GM12878 (cell line): ENCODE results near the gene MACROD2. TPM values are rescaled to one million over a fixed set of nuclear protein-coding genes. Genes with fewer than 3 reads are reported as not detected.

Experiments used
- ATAC-seq: fragments of 200-7000 bp; cut with Tn5 transposase; 3 replicates; pipeline ENCODE4 v1.9.1; 2020; ENCODE audit warnings: mild to moderate bottlenecking, moderate library complexity
- BruUV-seq: library from RNA; stranded (reverse); fragments of 400-500 nt; replicated peaks from 2 replicates; lab custom pipeline; 2021; lab: Mats Ljungman, UMichigan
- CTCF ChIA-PET: fragments of 300-600 bp; sonication (Branson Sonifier 250); formaldehyde crosslinking; extraction: SDS; loops from one replicate; lab custom pipeline; 2021; ENCODE audit warnings: inconsistent platforms; lab: Yijun Ruan, JAX
- POLR2A ChIA-PET: fragments of 350-600 bp; formaldehyde crosslinking; extraction: SDS; loops from one replicate; lab custom pipeline; 2021; ENCODE audit warnings: inconsistent platforms; lab: Charles Lee
- RAD21 ChIA-PET: fragments of 300-600 bp; sonication (Branson Sonifier 250); formaldehyde crosslinking; loops from one replicate; lab custom pipeline; 2023; ENCODE audit warnings: antibody characterized with exemption; ENCODE audit not compliant: unreplicated experiment; lab: Charles Lee
- SMC1A ChIA-PET: fragments of 300-600 bp; sonication (Branson Sonifier 250); formaldehyde crosslinking; loops from one replicate; lab custom pipeline; 2023; ENCODE audit not compliant: unreplicated experiment, uncharacterized antibody; lab: Charles Lee
- DNase-seq: peaks from one replicate; pipeline ENCODE4 v3.0.0-alpha.2; 2011; ENCODE audit warnings: low read depth, low spot score
- FAIRE-seq: peaks from 3 replicates; lab custom pipeline; 2011; peaks lifted over from hg19 to GRCh38; lab: Jason Lieb, UNC
- H2AFZ ChIP-seq: 2 replicates; pipeline ENCODE4 v1.6.0; 2011; ENCODE audit warnings: low read depth, low read length, control low read depth; ENCODE audit not compliant: control insufficient read depth
- H3K27ac ChIP-seq: 2 replicates; pipeline ENCODE4 v1.5.1; 2011; ENCODE audit warnings: control low read depth; ENCODE audit not compliant: control insufficient read depth, insufficient read depth
- H3K27me3 ChIP-seq, 2 experiments: replicated peaks in 1 of 2; 2 replicates each; pipeline versions ENCODE4 v1.6.0 to v1.6.1; 2011; ENCODE audit warnings: low read length in 1 of 2; ENCODE audit not compliant: control insufficient read depth in 2 of 2, insufficient read depth in 2 of 2
- H3K36me3 ChIP-seq, 2 experiments: 2 replicates each; pipeline ENCODE4 v1.5.1; 2011; ENCODE audit warnings: low read length in 1 of 2; ENCODE audit not compliant: control insufficient read depth in 2 of 2, insufficient read depth in 2 of 2
- H3K4me1 ChIP-seq: 2 replicates; pipeline ENCODE4 v1.6.1; 2011; ENCODE audit warnings: mild to moderate bottlenecking, low read length, moderate library complexity, mixed read lengths; ENCODE audit not compliant: control insufficient read depth, insufficient read depth
- H3K4me2 ChIP-seq: 2 replicates; pipeline ENCODE4 v1.6.0; 2011; ENCODE audit warnings: control low read depth; ENCODE audit not compliant: control insufficient read depth, insufficient read depth
- H3K4me3 ChIP-seq: fragments of 200-600 bp; sonication (generic); 2 replicates; pipeline ENCODE4 v1.5.1; 2016
- H3K79me2 ChIP-seq: 2 replicates; pipeline ENCODE4 v1.6.0; 2011; ENCODE audit warnings: low read length; ENCODE audit not compliant: control insufficient read depth, insufficient read depth
- H3K9ac ChIP-seq: 2 replicates; pipeline ENCODE4 v1.8.0; 2011; ENCODE audit warnings: low read length, control low read depth, mixed read lengths; ENCODE audit not compliant: control insufficient read depth, insufficient read depth
- H3K9me3 ChIP-seq: replicated peaks from 3 replicates; pipeline ENCODE4 v1.5.1; 2011; ENCODE audit warnings: mild to moderate bottlenecking, low read length; ENCODE audit not compliant: control insufficient read depth, insufficient read depth
- H4K20me1 ChIP-seq: 2 replicates; pipeline ENCODE4 v1.6.0; 2011; ENCODE audit not compliant: control insufficient read depth, insufficient read depth
- CBFB ChIP-seq: IDR thresholded peaks from 2 replicates; pipeline ENCODE4 v1.6.1; 2016; ENCODE audit warnings: antibody characterized with exemption, low read depth
- E2F4 ChIP-seq: IDR thresholded peaks from 2 replicates; pipeline ENCODE4 v1.6.1; 2012; ENCODE audit warnings: low read depth, low read length, improper control_type of control experiment
- HDAC2 ChIP-seq: fragments of 200-600 bp; sonication (generic); IDR thresholded peaks from 2 replicates; pipeline ENCODE4 v1.6.1; 2017
- KDM1A ChIP-seq: fragments of 200-600 bp; sonication (generic); IDR thresholded peaks from 2 replicates; pipeline ENCODE4 v1.6.1; 2016; ENCODE audit warnings: borderline replicate concordance
- MLLT1 ChIP-seq: fragments of 450-650 bp; IDR thresholded peaks from 2 replicates; pipeline ENCODE4 v1.6.1; 2016; ENCODE audit warnings: mild to moderate bottlenecking
- PML ChIP-seq: IDR thresholded peaks from 2 replicates; pipeline ENCODE4 v1.6.1; 2012; ENCODE audit warnings: low read length, inconsistent platforms
- SIN3A ChIP-seq: IDR thresholded peaks from 2 replicates; pipeline ENCODE4 v1.6.1; 2012; ENCODE audit warnings: low read depth, low read length, improper control_type of control experiment
- SKIL ChIP-seq: fragments of 450-650 bp; IDR thresholded peaks from 2 replicates; pipeline ENCODE4 v1.6.1; 2017; ENCODE audit warnings: mild to moderate bottlenecking, low read depth, inconsistent platforms; ENCODE audit not compliant: poor library complexity, severe bottlenecking
- TAF1 ChIP-seq: IDR thresholded peaks from 2 replicates; pipeline ENCODE4 v1.6.1; 2011; ENCODE audit warnings: mild to moderate bottlenecking, low read depth, low read length, borderline replicate concordance
- in situ Hi-C: fragments of 300-500 bp; cut with MboI; formaldehyde crosslinking; loops from 9 replicates; pipeline ENCODE4 v1.14.3; 2018; ENCODE audit warnings: mixed read lengths
- intact Hi-C: fragments of 100-400 bp; cut with micrococcal nuclease; formaldehyde crosslinking; loops from one replicate; pipeline ENCODE4 v1.14.2; 2022; ENCODE audit not compliant: unreplicated experiment
- polyA plus RNA-seq, 11 experiments: library from polyadenylated mRNA; depleted of rRNA in 4 of 11; unstranded in 6 of 11; stranded (reverse) in 5 of 11; fragments of >200 nt; fragmentation: Nextera tagmentation in 4 of 11; fragmentation: Illumina TruSeq in 1 of 11; extraction: Ambion mirVana in 4 of 11; extraction: Trizol in 1 of 11; gene quantifications; 1 replicate in 1 of 11; 2 replicates in 10 of 11; pipeline versions ENCODE4 v1.2.1 to v1.2.3, GENCODE V29; 2011 to 2016; ENCODE audit warnings: inconsistent platforms in 2 of 11, missing spikeins in 2 of 11, low read depth in 1 of 11
- total RNA-seq, 4 experiments: library from RNA; depleted of rRNA in 3 of 4; stranded (reverse); fragments of >200 nt in 3 of 4; fragmentation: Illumina TruSeq in 1 of 4; extraction: Trizol in 1 of 4; gene quantifications; 2 replicates each; pipeline versions ENCODE4 v1.2.1 to v1.2.3, GENCODE V29; 2013 to 2021
- TF ChIP-seq, protein P1 (sequence below): IDR thresholded peaks from 2 replicates; pipeline ENCODE4 v1.6.1; 2012; ENCODE audit warnings: improper control_type of control experiment, low read depth, low read length; ENCODE audit not compliant: insufficient replicate concordance
- TF ChIP-seq, protein P2 (sequence below): IDR thresholded peaks from 2 replicates; pipeline ENCODE4 v1.6.1; 2012; ENCODE audit warnings: low read length, inconsistent platforms

MACROD2 gene
- total and polyA plus RNA-seq, 10 of the 15 experiments (the other 5 are each of a cell fraction or from before 2014, with no cell fraction given), result 1.1 to 21.5 (median 2.2) TPM

DNA sequence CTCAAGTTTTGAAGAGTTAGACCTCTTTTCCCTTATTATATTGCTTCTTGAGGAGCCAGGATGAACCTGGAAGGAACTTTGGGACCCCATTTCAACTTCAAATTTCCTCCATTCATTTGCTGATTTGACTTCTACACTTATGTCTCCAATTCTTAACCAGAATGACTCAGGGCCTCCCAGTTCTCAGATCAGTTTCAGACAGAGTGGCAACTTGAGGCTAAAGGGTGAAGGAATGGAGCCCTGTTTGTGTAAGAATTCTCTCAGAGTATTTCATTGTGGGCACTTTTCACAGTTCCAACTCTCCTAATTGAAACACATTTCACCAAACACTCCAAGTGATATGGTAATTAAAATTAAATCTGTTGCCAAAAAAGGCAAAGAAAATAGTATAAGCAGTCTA is 451.1 kb downstream of the MACROD2 start:
- TF ChIP-seq SKIL, result no peak
- no peak for TF ChIP-seq MLLT1
- TF ChIP-seq TAF1, result no peak
- TF ChIP-seq, protein P1, sequence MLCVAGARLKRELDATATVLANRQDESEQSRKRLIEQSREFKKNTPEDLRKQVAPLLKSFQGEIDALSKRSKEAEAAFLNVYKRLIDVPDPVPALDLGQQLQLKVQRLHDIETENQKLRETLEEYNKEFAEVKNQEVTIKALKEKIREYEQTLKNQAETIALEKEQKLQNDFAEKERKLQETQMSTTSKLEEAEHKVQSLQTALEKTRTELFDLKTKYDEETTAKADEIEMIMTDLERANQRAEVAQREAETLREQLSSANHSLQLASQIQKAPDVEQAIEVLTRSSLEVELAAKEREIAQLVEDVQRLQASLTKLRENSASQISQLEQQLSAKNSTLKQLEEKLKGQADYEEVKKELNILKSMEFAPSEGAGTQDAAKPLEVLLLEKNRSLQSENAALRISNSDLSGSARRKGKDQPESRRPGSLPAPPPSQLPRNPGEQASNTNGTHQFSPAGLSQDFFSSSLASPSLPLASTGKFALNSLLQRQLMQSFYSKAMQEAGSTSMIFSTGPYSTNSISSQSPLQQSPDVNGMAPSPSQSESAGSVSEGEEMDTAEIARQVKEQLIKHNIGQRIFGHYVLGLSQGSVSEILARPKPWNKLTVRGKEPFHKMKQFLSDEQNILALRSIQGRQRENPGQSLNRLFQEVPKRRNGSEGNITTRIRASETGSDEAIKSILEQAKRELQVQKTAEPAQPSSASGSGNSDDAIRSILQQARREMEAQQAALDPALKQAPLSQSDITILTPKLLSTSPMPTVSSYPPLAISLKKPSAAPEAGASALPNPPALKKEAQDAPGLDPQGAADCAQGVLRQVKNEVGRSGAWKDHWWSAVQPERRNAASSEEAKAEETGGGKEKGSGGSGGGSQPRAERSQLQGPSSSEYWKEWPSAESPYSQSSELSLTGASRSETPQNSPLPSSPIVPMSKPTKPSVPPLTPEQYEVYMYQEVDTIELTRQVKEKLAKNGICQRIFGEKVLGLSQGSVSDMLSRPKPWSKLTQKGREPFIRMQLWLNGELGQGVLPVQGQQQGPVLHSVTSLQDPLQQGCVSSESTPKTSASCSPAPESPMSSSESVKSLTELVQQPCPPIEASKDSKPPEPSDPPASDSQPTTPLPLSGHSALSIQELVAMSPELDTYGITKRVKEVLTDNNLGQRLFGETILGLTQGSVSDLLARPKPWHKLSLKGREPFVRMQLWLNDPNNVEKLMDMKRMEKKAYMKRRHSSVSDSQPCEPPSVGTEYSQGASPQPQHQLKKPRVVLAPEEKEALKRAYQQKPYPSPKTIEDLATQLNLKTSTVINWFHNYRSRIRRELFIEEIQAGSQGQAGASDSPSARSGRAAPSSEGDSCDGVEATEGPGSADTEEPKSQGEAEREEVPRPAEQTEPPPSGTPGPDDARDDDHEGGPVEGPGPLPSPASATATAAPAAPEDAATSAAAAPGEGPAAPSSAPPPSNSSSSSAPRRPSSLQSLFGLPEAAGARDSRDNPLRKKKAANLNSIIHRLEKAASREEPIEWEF, result no peak
- no peak for TF ChIP-seq KDM1A
- TF ChIP-seq PML, result no peak
- no peak for TF ChIP-seq E2F4
- TF ChIP-seq, protein P2, sequence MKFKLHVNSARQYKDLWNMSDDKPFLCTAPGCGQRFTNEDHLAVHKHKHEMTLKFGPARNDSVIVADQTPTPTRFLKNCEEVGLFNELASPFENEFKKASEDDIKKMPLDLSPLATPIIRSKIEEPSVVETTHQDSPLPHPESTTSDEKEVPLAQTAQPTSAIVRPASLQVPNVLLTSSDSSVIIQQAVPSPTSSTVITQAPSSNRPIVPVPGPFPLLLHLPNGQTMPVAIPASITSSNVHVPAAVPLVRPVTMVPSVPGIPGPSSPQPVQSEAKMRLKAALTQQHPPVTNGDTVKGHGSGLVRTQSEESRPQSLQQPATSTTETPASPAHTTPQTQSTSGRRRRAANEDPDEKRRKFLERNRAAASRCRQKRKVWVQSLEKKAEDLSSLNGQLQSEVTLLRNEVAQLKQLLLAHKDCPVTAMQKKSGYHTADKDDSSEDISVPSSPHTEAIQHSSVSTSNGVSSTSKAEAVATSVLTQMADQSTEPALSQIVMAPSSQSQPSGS, result no peak
- TF ChIP-seq HDAC2, result no peak
- TF ChIP-seq SIN3A, result no peak
- TF ChIP-seq CBFB, result no peak
- no TSS peak for BruUV-seq
- in situ Hi-C loops, result no loop called here

More for the DNA sequence above, 451.1 kb downstream of the MACROD2 start:
- no peaks in the 10 kb centered on the region for H4K20me1 ChIP-seq
- ChIA-PET RAD21 (no interaction called here), SMC1A (no interaction called here), CTCF (no interaction called here), POLR2A (no interaction called here)
- H3K4me3 ChIP-seq, result no peak overlapping the region
- H3K4me1 ChIP-seq, result no peaks in the 10 kb centered on the region
- no peak for DNase-seq
- intact Hi-C loops, result no loop called here
- H3K79me2 ChIP-seq, result no peaks in the 10 kb centered on the region
- no peak overlapping the region for H3K4me2 ChIP-seq
- FAIRE-seq, result no peak
- no peak overlapping the region for H3K9ac ChIP-seq
- no peaks in the 10 kb centered on the region for H3K9me3 ChIP-seq
- H2AFZ ChIP-seq, result no peak overlapping the region
- no peaks in the 10 kb centered on the region for H3K36me3 ChIP-seq
- no peaks in the 10 kb centered on the region for H3K27me3 ChIP-seq
- no peak overlapping the region for H3K27ac ChIP-seq
- no peak for ATAC-seq
